GM23338 (cell line): ENCODE measurements around the gene ACOXL. TPM values are rescaled to one million over a fixed set of nuclear protein-coding genes. Genes with fewer than 3 reads are reported as not detected.

ENCODE experiments used
- CREB1 ChIP-seq: fragments of 250-450 bp; sonication (Bioruptor Pico); IDR thresholded peaks from 2 replicates; pipeline ENCODE4 v1.5.0; 2020; ENCODE audit warnings: low read depth, mild to moderate bottlenecking, moderate library complexity
- EZH2 ChIP-seq: fragments of 200-600 bp; sonication (generic); IDR thresholded peaks from one replicate; pipeline ENCODE4 v1.8.0; 2017; ENCODE audit warnings: antibody characterized with exemption, mild to moderate bottlenecking, low read depth; ENCODE audit not compliant: unreplicated experiment
- JUNB ChIP-seq: IDR thresholded peaks from one replicate; pipeline ENCODE4 v1.6.1; 2016; ENCODE audit warnings: antibody characterized with exemption; ENCODE audit not compliant: unreplicated experiment
- NANOG ChIP-seq: IDR thresholded peaks from 2 replicates; pipeline ENCODE4 v1.6.1; 2016; ENCODE audit warnings: antibody characterized with exemption, borderline replicate concordance
- POLR2AphosphoS5 ChIP-seq: IDR thresholded peaks from 2 replicates; pipeline ENCODE4 v1.6.1; 2016; ENCODE audit warnings: antibody characterized with exemption, low read depth
- REST ChIP-seq: IDR thresholded peaks from one replicate; pipeline ENCODE4 v1.6.1; 2018; ENCODE audit warnings: antibody characterized with exemption; ENCODE audit not compliant: unreplicated experiment
- STAT1 ChIP-seq: IDR thresholded peaks from one replicate; pipeline ENCODE4 v1.6.1; 2016; ENCODE audit warnings: antibody characterized with exemption; ENCODE audit not compliant: unreplicated experiment
- ZNF331 ChIP-seq: fragments of 250-450 bp; sonication (Bioruptor Pico); IDR thresholded peaks from 2 replicates; pipeline ENCODE4 v1.5.0; 2020; ENCODE audit warnings: low read depth, mild to moderate bottlenecking, moderate library complexity
- polyA plus RNA-seq: library from polyadenylated mRNA; unstranded; fragments of >200 nt; fragmentation: Nextera tagmentation; extraction: Ambion mirVana; gene quantifications from 2 replicates; pipeline ENCODE4 v1.2.1, GENCODE V29; 2016
- total RNA-seq: library from RNA; depleted of rRNA; stranded (reverse); fragments of >200 nt; shearing (Covaris generic); gene quantifications from 2 replicates; pipeline ENCODE4 v1.2.3, GENCODE V29; 2014
- TF ChIP-seq, protein P1 (sequence below): fragments of 250-450 bp; sonication (Bioruptor Pico); IDR thresholded peaks from 2 replicates; pipeline ENCODE4 v1.5.0; 2020; ENCODE audit warnings: mild to moderate bottlenecking, moderate library complexity

Gene ACOXL
- total and polyA plus RNA-seq, 2 experiments from 2014 or later, result 9.0 to 14.7 TPM

DNA sequence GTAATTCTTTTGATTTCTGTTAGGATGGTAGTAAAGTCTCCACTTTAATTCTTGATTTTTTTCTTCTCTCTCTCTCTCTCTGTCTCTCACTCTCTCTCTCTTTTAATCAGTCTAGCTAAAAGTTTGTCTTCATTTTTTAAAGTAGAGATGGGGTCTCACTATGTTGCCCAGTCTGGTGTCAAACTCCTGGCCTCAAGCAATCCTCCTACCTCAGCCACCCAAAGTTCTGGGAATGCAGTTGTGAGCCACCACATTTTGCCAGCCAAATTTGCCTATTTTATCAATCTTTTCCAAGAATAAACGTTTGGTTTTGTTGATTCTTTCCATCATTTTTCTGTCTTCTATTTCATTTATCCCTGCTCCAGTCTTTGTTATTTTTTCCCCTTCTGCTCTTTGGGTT is 23.9 kb upstream of the ACOXL start (continued):
- TF ChIP-seq, protein P1, sequence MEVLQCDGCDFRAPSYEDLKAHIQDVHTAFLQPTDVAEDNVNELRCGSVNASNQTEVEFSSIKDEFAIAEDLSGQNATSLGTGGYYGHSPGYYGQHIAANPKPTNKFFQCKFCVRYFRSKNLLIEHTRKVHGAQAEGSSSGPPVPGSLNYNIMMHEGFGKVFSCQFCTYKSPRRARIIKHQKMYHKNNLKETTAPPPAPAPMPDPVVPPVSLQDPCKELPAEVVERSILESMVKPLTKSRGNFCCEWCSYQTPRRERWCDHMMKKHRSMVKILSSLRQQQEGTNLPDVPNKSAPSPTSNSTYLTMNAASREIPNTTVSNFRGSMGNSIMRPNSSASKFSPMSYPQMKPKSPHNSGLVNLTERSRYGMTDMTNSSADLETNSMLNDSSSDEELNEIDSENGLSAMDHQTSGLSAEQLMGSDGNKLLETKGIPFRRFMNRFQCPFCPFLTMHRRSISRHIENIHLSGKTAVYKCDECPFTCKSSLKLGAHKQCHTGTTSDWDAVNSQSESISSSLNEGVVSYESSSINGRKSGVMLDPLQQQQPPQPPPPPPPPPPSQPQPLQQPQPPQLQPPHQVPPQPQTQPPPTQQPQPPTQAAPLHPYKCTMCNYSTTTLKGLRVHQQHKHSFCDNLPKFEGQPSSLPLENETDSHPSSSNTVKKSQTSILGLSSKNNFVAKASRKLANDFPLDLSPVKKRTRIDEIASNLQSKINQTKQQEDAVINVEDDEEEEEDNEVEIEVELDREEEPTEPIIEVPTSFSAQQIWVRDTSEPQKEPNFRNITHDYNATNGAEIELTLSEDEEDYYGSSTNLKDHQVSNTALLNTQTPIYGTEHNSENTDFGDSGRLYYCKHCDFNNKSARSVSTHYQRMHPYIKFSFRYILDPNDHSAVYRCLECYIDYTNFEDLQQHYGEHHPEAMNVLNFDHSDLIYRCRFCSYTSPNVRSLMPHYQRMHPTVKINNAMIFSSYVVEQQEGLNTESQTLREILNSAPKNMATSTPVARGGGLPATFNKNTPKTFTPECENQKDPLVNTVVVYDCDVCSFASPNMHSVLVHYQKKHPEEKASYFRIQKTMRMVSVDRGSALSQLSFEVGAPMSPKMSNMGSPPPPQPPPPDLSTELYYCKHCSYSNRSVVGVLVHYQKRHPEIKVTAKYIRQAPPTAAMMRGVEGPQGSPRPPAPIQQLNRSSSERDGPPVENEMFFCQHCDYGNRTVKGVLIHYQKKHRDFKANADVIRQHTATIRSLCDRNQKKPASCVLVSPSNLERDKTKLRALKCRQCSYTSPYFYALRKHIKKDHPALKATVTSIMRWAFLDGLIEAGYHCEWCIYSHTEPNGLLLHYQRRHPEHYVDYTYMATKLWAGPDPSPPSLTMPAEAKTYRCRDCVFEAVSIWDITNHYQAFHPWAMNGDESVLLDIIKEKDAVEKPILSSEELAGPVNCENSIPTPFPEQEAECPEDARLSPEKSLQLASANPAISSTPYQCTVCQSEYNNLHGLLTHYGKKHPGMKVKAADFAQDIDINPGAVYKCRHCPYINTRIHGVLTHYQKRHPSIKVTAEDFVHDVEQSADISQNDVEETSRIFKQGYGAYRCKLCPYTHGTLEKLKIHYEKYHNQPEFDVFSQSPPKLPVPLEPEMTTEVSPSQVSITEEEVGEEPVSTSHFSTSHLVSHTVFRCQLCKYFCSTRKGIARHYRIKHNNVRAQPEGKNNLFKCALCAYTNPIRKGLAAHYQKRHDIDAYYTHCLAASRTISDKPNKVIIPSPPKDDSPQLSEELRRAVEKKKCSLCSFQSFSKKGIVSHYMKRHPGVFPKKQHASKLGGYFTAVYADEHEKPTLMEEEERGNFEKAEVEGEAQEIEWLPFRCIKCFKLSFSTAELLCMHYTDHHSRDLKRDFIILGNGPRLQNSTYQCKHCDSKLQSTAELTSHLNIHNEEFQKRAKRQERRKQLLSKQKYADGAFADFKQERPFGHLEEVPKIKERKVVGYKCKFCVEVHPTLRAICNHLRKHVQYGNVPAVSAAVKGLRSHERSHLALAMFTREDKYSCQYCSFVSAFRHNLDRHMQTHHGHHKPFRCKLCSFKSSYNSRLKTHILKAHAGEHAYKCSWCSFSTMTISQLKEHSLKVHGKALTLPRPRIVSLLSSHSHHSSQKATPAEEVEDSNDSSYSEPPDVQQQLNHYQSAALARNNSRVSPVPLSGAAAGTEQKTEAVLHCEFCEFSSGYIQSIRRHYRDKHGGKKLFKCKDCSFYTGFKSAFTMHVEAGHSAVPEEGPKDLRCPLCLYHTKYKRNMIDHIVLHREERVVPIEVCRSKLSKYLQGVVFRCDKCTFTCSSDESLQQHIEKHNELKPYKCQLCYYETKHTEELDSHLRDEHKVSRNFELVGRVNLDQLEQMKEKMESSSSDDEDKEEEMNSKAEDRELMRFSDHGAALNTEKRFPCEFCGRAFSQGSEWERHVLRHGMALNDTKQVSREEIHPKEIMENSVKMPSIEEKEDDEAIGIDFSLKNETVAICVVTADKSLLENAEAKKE (CRISPR knock-in tag), result no peak
- TF ChIP-seq ZNF331 (CRISPR knock-in tag), result no peak
- TF ChIP-seq NANOG, result no peak
- TF ChIP-seq POLR2AphosphoS5, result no peak
- TF ChIP-seq STAT1, result no peak
- TF ChIP-seq EZH2, result no peak
- TF ChIP-seq JUNB, result no peak
- no peak for TF ChIP-seq CREB1 (CRISPR knock-in tag)
- TF ChIP-seq REST, result no peak
